Brain microvascular endothelial cell (primary cell): ENCODE results near the gene MUC2.

Experiments
- DNase-seq: peaks from one replicate; pipeline ENCODE4 v3.0.0-alpha.2; 2020
- H3K27ac ChIP-seq: fragments of 250-450 bp; sonication (Bioruptor Pico); 2 replicates; pipeline ENCODE4 v1.5.1; 2020; ENCODE audit warnings: mild to moderate bottlenecking, moderate library complexity
- H3K27me3 ChIP-seq: fragments of 250-450 bp; sonication (Bioruptor Pico); replicated peaks from 2 replicates; pipeline ENCODE4 v1.5.1; 2020; ENCODE audit warnings: mild to moderate bottlenecking
- H3K36me3 ChIP-seq: fragments of 250-450 bp; sonication (Bioruptor Pico); replicated peaks from 2 replicates; pipeline ENCODE4 v1.5.1; 2020; ENCODE audit warnings: mild to moderate bottlenecking
- H3K4me3 ChIP-seq: 2 replicates; pipeline ENCODE4 v1.5.1; 2011; ENCODE audit warnings: low read depth, mild to moderate bottlenecking, control low read depth, low read length, moderate library complexity
- CTCF ChIP-seq: IDR thresholded peaks from 2 replicates; pipeline ENCODE4 v1.5.1; 2011; ENCODE audit warnings: low read depth, mild to moderate bottlenecking, moderate library complexity, low read length, control low read depth, inconsistent platforms; ENCODE audit errors: missing control alignments
- in situ Hi-C: cut with HindIII; loops from 2 replicates; pipeline ENCODE4 v1.10.0; 2017; ENCODE audit warnings: low sequenced_read_pairs, low pct_ligation_motif_present

MUC2 gene

DNA sequence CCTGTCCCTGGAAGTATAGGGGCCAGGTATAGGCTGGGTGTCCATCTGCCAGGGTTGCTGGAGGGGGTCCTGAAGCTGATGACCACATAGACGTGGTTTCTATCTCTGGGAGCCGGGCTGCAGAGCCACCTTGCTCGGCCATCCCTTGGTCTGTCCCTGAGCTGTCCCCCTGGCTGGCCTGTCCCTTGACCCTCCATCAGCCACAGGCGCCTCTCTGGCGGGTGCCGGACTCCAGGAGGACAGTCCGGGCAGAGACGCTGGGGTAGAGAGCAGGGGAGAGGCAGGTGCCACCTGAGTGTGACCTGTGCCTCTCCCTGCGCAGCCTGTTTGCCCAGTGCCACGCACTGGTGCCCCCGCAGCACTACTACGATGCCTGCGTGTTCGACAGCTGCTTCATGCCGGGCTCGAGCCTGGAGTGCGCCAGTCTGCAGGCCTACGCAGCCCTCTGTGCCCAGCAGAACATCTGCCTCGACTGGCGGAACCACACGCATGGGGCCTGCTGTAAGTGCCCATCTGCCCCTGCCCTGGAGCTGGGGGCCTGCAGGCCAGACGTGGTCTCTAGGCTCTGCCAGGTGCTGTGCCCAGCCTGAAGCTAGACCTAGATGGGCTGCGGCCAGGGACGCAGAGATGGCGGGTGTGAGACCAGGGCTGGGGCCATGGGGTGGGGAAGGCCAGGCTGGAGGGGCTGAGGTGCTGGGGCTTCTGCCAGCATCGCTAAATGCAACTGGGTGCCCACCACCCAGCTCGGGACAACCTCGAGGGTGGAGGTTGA lies 29.9 kb downstream of the MUC2 start:
- H3K4me3 ChIP-seq = no peak overlapping the region
- H3K36me3 ChIP-seq = no peaks in the 10 kb centered on the region
- H3K27ac ChIP-seq = no peak overlapping the region
- in situ Hi-C loops = no loop called here
- TF ChIP-seq CTCF = no peak
- DNase-seq = no peak
- no peaks in the 10 kb centered on the region for H3K27me3 ChIP-seq

DNA sequence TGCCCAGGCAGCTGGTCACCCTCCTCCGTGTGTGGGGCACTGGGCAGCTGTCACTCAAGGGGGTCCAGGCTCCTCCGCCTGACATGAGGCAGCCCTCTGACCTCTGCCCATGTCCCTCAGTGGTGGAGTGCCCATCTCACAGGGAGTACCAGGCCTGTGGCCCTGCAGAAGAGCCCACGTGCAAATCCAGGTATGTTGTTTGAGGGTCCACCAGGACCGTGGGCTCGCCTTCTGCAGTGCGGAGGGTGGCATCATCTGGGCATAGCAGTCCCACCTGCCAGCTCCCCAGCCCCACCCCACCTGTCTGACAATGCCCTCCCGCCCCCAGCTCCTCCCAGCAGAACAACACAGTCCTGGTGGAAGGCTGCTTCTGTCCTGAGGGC lies 30.5 kb downstream of the MUC2 start:
- no peaks in the 10 kb centered on the region for H3K36me3 ChIP-seq
- no peak for TF ChIP-seq CTCF
- in situ Hi-C loops = no loop called here
- DNase-seq = no peak
- no peaks in the 10 kb centered on the region for H3K27me3 ChIP-seq
- H3K4me3 ChIP-seq = no peak overlapping the region
- H3K27ac ChIP-seq = no peak overlapping the region

GRCh38 chr11:1106387-1106786 lies 31.7 kb downstream of the MUC2 start:
- no peak for TF ChIP-seq CTCF
- no peak for DNase-seq
- H3K4me3 ChIP-seq = no peak overlapping the region
- no peaks in the 10 kb centered on the region for H3K36me3 ChIP-seq
- in situ Hi-C loops = no loop called here
- no peaks in the 10 kb centered on the region for H3K27me3 ChIP-seq
- no peak overlapping the region for H3K27ac ChIP-seq

- DNase-seq = no peak
Observed at GRCh38 chr11:1107316-1108245, 32.9 kb downstream of the MUC2 start.

GRCh38 chr11:1108246-1108900 lies 33.7 kb downstream of the MUC2 start:
- Histone ChIP-seq H3K4me3 (no peak overlapping the region), H3K36me3 (no peaks in the 10 kb centered on the region), H3K27me3 (no peaks in the 10 kb centered on the region), H3K27ac (no peak overlapping the region)
- TF ChIP-seq CTCF = no peak
- DNase-seq = no peak
- in situ Hi-C loops = no loop called here

More at GRCh38 chr11:1107316-1108245, 32.9 kb downstream of the MUC2 start:
- in situ Hi-C loops = no loop called here
- no peak overlapping the region for H3K4me3 ChIP-seq
- no peak for TF ChIP-seq CTCF
- no peaks in the 10 kb centered on the region for H3K36me3 ChIP-seq
- H3K27me3 ChIP-seq = no peaks in the 10 kb centered on the region
- no peak overlapping the region for H3K27ac ChIP-seq
